ENCODE results near the gene HOXD13.
A peak's percentile ranks its signal among the peaks of the same experiment; 100 is the strongest.

DNA sequence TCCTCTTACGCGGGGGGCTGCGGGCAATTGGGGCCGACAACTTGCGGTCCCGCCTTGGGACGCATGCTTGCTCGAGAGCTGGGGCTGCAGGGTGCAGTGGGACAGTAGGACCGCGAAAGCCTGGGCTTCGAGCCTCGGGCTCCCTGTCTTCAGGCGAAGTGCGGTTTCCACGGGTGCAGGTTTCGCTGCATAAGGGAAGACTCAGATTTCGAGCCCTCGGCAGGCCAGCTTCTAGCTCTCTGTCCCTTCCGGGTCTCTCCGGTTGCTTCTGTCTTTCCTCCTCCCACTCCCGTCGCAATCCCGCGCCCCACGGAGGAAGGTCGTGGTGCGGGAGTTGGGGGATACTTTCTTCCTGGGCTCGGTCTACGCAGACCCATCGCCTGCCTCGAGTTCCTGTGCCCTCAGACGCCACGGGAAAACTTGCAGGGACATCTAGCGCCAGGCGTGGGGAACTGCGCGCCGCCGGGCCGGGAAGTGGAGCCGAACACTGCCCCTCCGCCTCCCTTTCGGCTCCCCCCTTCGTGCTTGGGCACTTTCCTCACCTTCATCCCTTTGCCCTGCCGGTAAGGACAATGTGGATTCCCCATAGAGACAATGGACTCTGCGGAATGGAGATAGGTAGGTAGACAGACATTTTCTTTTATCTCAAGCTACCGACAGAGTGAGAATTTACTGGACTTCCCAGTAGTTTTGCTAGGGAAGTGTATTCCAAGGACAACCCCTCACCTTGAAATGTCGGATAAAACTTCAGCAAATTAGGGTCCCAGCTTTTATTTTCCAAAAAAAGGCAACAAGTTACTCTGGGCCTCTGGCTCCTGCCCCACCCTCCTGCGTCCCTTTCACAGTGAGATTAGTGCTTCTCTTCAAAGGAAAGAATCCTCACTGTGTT, 4.2 kb upstream of the HOXD13 start:
- peak; percentile 68 to 87 for TF ChIP-seq CTCF (IDR thresholded peaks at IDR 0.05; ENCODE audit: extremely low read depth in 1 of 2, insufficient read depth in 1 of 2, low read depth in 1 of 2, low read length in 2 of 2)
- TF ChIP-seq POLR2A (IDR thresholded peaks at IDR 0.05; ENCODE audit: low read depth, low read length), result no peak
- peak; percentile 94 for TF ChIP-seq EZH2 (IDR thresholded peaks at IDR 0.05; ENCODE audit: borderline replicate concordance, low read depth, low read length, severe bottlenecking)
- TF ChIP-seq POLR2AphosphoS5 (IDR thresholded peaks at IDR 0.05; ENCODE audit: insufficient read depth, low read depth, low read length), result no peak
- no peak for TF ChIP-seq MYC (IDR thresholded peaks at IDR 0.05; ENCODE audit: low read depth, low read length)
- TF ChIP-seq, protein P1, sequence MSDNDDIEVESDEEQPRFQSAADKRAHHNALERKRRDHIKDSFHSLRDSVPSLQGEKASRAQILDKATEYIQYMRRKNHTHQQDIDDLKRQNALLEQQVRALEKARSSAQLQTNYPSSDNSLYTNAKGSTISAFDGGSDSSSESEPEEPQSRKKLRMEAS (IDR thresholded peaks at IDR 0.05; ENCODE audit: insufficient read depth, insufficient read length), result no peak
- TF ChIP-seq FOS (IDR thresholded peaks at IDR 0.05; ENCODE audit: borderline replicate concordance, insufficient read depth, low read length), result no peak
- no peak for TF ChIP-seq JUN (IDR thresholded peaks at IDR 0.05; ENCODE audit: borderline replicate concordance, insufficient read depth, insufficient read length, low read depth)
- no peak for TF ChIP-seq GATA2 (IDR thresholded peaks at IDR 0.05; ENCODE audit: insufficient read depth, insufficient read length, low read depth, low read length)
